Spleen (tissue), 7 donors: ENCODE data around the gene FARP1.

Experiments used
- POLR2AphosphoS5 ChIP-seq, 3 donors: sonication (generic); formaldehyde crosslinking; IDR thresholded peaks; one replicate each; pipeline ENCODE4 v1.5.1; 2017; ENCODE audit warnings: antibody characterized with exemption in 3 of 3
- TF ChIP-seq, protein P1 (sequence below), 11 experiments: fragments of 200-600 bp in 7 of 11; fragments of 450-650 bp in 4 of 11; sonication (generic) in 4 of 11; IDR thresholded peaks in 8 of 11; conservative IDR thresholded peaks in 3 of 11; 1 replicate in 7 of 11; 2 replicates in 4 of 11; pipeline versions ENCODE4 v1.4.0 to v1.8.0; 2016 to 2021; ENCODE audit warnings: antibody characterized with exemption in 11 of 11, inconsistent platforms in 4 of 11, mild to moderate bottlenecking in 1 of 11
- donor health status: DM: no; HTN: no; CAD: no; lungs with moderate emphysema.
- donor health status: DM: no; HTN: no; CAD: no.
- donor health status: DM: no; HTN: no; CAD: no.

DNA sequence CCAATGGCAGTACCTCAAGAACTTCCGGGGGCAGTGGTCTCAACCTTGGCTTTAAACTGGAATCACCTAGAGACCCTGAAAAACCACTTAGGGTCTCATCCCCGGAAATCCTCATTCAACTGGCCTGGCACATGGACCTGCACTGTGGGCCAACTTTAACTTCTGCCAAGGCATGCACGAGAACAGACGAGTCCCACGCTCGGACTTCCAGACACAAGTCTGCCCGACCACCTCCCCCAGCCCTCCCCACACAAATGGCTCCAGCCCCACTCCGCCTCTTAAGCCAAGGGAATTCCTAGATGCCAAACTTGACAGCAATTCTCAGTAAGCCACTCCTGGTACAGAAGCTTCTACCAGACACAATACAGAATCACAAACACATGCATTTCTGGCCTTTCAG is 320.1 kb downstream of the FARP1 start:
- TF ChIP-seq POLR2AphosphoS5 (IDR thresholded peaks at IDR 0.05) = no peak
- TF ChIP-seq, protein P1, sequence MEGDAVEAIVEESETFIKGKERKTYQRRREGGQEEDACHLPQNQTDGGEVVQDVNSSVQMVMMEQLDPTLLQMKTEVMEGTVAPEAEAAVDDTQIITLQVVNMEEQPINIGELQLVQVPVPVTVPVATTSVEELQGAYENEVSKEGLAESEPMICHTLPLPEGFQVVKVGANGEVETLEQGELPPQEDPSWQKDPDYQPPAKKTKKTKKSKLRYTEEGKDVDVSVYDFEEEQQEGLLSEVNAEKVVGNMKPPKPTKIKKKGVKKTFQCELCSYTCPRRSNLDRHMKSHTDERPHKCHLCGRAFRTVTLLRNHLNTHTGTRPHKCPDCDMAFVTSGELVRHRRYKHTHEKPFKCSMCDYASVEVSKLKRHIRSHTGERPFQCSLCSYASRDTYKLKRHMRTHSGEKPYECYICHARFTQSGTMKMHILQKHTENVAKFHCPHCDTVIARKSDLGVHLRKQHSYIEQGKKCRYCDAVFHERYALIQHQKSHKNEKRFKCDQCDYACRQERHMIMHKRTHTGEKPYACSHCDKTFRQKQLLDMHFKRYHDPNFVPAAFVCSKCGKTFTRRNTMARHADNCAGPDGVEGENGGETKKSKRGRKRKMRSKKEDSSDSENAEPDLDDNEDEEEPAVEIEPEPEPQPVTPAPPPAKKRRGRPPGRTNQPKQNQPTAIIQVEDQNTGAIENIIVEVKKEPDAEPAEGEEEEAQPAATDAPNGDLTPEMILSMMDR (IDR thresholded peaks at IDR 0.05 in 8 of 11, conservative IDR thresholded peaks at IDR 0.05 in 3 of 11) = no peak
